Measurements from ENCODE around the gene MCRIP2. TPM values are rescaled to one million over a fixed set of nuclear protein-coding genes. Genes with fewer than 3 reads are reported as not detected.

Gene MCRIP2
- polyA plus RNA-seq, 4 donors = 3.5 to 30.3 (median 15.3) TPM

DNA sequence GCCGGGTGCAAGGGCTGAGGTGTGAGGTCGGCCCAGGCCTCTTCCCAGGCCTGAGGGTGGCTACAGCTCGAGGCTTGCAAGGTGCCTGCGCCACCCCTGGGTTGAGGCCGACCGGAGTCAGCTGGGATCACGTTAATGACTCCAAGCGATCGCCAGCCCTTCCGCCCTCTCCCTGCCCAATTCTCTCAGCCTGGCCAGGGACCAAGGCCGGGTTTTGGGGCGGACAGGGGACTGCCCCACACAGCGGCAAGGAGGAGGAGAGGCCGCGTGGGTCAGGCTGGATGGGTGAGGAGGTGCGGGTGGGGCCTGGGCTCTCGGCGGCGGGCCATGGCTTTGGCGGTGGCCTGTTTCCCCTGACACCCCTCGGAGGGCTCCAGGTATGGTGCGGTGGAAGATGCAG lies 51.7 kb downstream of the MCRIP2 start:
- DNase-seq (ENCODE audit: low read depth in 4 of 4, low spot score in 3 of 4) = no peak

DNA sequence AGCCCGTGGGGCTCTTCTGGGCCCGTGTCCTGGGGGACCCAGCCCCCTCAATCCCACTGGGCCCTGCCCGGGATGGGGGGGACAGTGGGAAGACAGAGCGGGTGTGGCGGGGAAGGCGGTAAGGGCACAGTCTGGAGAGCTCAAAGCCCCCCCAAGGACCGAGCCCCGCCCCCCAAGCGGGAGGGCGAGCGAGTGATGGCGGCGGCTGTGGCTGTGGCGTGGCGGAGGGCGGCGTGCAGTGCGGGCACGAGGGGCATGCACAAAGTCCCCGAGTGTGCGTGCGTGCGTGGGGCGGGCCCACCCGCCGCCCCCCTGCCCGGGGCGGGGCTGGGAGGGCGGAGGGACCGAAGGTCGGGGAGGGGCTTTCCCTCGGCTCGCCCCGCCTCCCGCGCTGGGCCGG lies 52.1 kb downstream of the MCRIP2 start:
- DNase-seq (ENCODE audit: low read depth in 4 of 4, low spot score in 3 of 4) = no peak

DNA sequence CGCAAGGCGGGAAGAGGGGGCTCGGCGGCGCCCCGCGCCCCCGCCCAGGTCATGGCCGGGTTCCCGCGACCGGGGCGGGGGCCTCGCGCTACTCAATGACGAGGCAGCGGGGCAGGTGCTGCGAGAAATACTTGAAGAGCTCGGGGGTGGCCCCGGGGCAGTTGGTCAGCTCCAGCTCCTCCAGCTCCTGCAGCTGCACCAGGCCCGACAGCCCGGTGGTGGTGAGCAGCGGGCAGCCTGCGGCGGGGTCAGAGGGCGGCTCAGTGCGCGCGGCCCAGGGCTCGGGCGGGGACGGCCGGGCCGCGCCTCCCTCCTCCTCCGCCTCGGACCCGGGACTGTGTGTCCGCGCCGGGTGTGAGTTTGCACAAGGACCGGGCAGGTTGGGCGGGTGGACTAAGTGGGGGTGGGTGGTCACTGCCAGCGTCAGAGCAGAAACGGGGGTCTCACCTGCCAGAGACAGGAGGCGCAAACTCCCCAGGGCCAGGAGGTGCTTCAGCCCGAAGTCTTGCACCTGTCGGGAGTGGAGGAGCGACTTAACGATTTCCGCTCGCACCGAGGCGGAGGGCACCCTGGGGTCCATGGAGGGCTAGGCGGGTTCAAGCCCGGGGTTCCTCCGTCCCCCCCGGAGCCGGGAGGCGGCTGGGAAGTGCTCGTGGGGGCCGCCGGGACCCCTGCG lies 52.7 kb downstream of the MCRIP2 start:
- DNase-seq (ENCODE audit: low read depth in 4 of 4, low spot score in 3 of 4) = no peak

DNA sequence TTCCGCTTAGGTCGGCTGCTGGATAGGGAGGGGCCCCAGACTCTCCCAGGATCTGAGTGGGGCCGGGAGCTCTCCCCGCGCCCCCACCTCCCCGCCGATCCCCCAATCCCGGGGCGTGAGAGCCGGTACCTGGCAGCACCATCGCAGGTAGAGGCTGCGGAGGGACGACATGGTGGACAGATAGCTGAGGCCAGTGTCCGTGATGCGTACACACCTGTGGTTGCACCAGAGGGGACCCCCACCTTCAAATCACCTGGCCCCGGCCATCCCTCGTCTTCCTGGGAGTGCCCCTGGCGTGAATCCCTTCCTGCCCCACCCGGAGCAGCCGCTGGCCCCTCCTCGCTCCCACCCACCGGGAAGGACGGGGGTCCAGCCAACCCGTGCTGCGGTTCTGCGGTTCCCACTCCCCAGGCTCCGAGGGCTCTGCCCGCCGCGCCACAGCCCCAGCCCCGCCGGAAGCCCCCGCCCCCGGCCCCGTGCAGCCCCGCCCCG lies 53.3 kb downstream of the MCRIP2 start:
- DNase-seq (ENCODE audit: low read depth in 4 of 4, low spot score in 3 of 4) = no peak

DNA sequence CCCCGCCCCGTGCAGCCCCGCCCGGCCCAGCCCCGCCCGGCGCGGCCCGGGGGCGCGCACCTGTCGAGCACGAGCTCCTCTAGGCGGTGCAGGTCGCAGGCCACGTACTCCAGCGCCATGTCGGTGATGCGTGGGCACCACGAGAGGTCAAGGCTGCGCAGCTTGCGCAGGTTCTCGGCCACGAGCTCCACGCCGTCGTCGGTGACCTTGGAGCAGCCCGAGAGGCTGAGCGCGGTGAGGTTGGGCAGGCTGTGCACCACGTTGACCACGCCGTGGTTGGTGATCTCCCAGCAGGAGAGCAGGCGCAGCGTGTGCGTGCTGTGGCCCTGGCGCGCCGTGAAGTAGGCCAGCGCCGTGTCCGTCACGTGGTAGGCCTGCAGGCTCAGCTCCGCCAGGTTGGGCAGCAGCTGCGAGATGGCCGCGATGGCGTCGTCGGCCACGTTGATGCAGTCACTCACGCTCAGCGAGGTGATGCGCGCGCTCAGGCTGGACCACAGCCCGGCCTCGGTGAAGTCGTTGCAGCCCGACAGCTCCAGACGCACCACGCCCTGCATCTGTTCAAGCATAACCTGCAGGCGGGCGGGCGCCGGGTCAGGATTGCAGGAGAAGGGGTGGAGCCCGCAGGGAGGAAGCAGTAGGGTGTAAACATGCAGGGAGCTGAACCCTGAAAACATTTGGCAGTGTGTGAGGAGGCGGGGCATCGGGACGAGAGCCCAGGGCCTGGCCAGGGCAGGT lies 53.9 kb downstream of the MCRIP2 start:
- no peak for DNase-seq (ENCODE audit: low read depth in 4 of 4, low spot score in 3 of 4)

Other genes with a start within 250 kb of the MCRIP2 start
- gene NME4, start 244.6 kb upstream of the MCRIP2 start, polyA plus RNA-seq (ENCODE audit: insufficient read length in 4 of 4) = 100 to 1,000 TPM in 3 of 4 donors, 10 to 100 TPM in 1; 97.7 to 141 (median 104) TPM
- gene DECR2, start 239.9 kb upstream of the MCRIP2 start, polyA plus RNA-seq (ENCODE audit: insufficient read length in 4 of 4) = 10 to 100 TPM; 17.3 to 31.8 (median 22.7) TPM
- gene RAB11FIP3, start 216.2 kb upstream of the MCRIP2 start, polyA plus RNA-seq (ENCODE audit: insufficient read length in 4 of 4) = 100 to 1,000 TPM in 1 of 4 donors, 10 to 100 TPM in 3; 44.2 to 144 (median 76.4) TPM
- 10 to 100 TPM; 16.2 to 36.6 (median 23.5) TPM for gene CAPN15, start 114.1 kb upstream of the MCRIP2 start, polyA plus RNA-seq (ENCODE audit: insufficient read length in 4 of 4)
- gene PRR35, start 81.4 kb upstream of the MCRIP2 start, polyA plus RNA-seq (ENCODE audit: insufficient read length in 4 of 4) = 10 to 100 TPM in 1 of 4 donors, 1 to 10 TPM in 2, under 1 TPM in 1; 0.59 to 21.7 (median 8.6) TPM
- gene NHLRC4, start 74.8 kb upstream of the MCRIP2 start, polyA plus RNA-seq (ENCODE audit: insufficient read length in 4 of 4) = 10 to 100 TPM in 1 of 4 donors, 1 to 10 TPM in 3; 2.7 to 10.3 (median 5.8) TPM
- 10 to 100 TPM; 28.0 to 89.7 (median 50.2) TPM for gene PIGQ, start 71.9 kb upstream of the MCRIP2 start, polyA plus RNA-seq (ENCODE audit: insufficient read length in 4 of 4)
- 10 to 100 TPM; 12.4 to 32.9 (median 16.1) TPM for gene RAB40C, start 51.8 kb upstream of the MCRIP2 start, polyA plus RNA-seq (ENCODE audit: insufficient read length in 4 of 4)
- gene WFIKKN1, start 10.8 kb upstream of the MCRIP2 start, polyA plus RNA-seq (ENCODE audit: insufficient read length in 4 of 4) = 1 to 10 TPM in 3 of 4 donors, under 1 TPM in 1; 0.82 to 3.5 (median 1.1) TPM
- 10 to 100 TPM; 44.5 to 67.1 (median 45.4) TPM for gene METTL26, start 5.5 kb upstream of the MCRIP2 start, polyA plus RNA-seq (ENCODE audit: insufficient read length in 4 of 4)
- gene WDR90, start 7.5 kb downstream of the MCRIP2 start, polyA plus RNA-seq (ENCODE audit: insufficient read length in 4 of 4) = 10 to 100 TPM; 26.1 to 76.2 (median 35.0) TPM
- 100 to 1,000 TPM in 1 of 4 donors, 10 to 100 TPM in 3; 56.9 to 127 (median 63.7) TPM for gene RHOT2, start 26.3 kb downstream of the MCRIP2 start, polyA plus RNA-seq (ENCODE audit: insufficient read length in 4 of 4)
- gene RHBDL1, start 33.8 kb downstream of the MCRIP2 start, polyA plus RNA-seq (ENCODE audit: insufficient read length in 4 of 4) = 1 to 10 TPM in 3 of 4 donors, under 1 TPM in 1; 0.91 to 2.8 (median 1.1) TPM
- gene STUB1, start 38.6 kb downstream of the MCRIP2 start, polyA plus RNA-seq (ENCODE audit: insufficient read length in 4 of 4) = 100 to 1,000 TPM in 2 of 4 donors, 10 to 100 TPM in 2; 84.9 to 143 (median 105) TPM
- gene JMJD8, start 42.5 kb downstream of the MCRIP2 start, polyA plus RNA-seq (ENCODE audit: insufficient read length in 4 of 4) = 10 to 100 TPM; 44.5 to 67.9 (median 60.9) TPM
- gene WDR24, start 48.6 kb downstream of the MCRIP2 start, polyA plus RNA-seq (ENCODE audit: insufficient read length in 4 of 4) = 10 to 100 TPM in 1 of 4 donors, 1 to 10 TPM in 3; 8.4 to 15.0 (median 9.9) TPM
- gene FBXL16, start 64.0 kb downstream of the MCRIP2 start, polyA plus RNA-seq (ENCODE audit: insufficient read length in 4 of 4) = 1 to 10 TPM in 2 of 4 donors, under 1 TPM in 2; 0.79 to 2.0 (median 1.2) TPM
- 10 to 100 TPM in 2 of 4 donors, 1 to 10 TPM in 2; 5.2 to 12.1 (median 9.2) TPM for gene METRN, start 73.3 kb downstream of the MCRIP2 start, polyA plus RNA-seq (ENCODE audit: insufficient read length in 4 of 4)
- gene ANTKMT, start 79.3 kb downstream of the MCRIP2 start, polyA plus RNA-seq (ENCODE audit: insufficient read length in 4 of 4) = 10 to 100 TPM in 3 of 4 donors, 1 to 10 TPM in 1; 8.9 to 28.2 (median 10.8) TPM
- 1 to 10 TPM in 3 of 4 donors, under 1 TPM in 1; 0.86 to 3.5 (median 2.2) TPM for gene CCDC78, start 84.6 kb downstream of the MCRIP2 start, polyA plus RNA-seq (ENCODE audit: insufficient read length in 4 of 4)
- 1 to 10 TPM; 2.4 to 7.9 (median 4.1) TPM for gene HAGHL, start 85.3 kb downstream of the MCRIP2 start, polyA plus RNA-seq (ENCODE audit: insufficient read length in 4 of 4)
- 10 to 100 TPM; 15.8 to 31.2 (median 22.2) TPM for gene CIAO3, start 99.2 kb downstream of the MCRIP2 start, polyA plus RNA-seq (ENCODE audit: insufficient read length in 4 of 4)
- 10 to 100 TPM in 3 of 4 donors, 1 to 10 TPM in 1; 2.3 to 27.1 (median 12.3) TPM for gene MSLN, start 118.9 kb downstream of the MCRIP2 start, polyA plus RNA-seq (ENCODE audit: insufficient read length in 4 of 4)
- gene RPUSD1, start 146.6 kb downstream of the MCRIP2 start, polyA plus RNA-seq (ENCODE audit: insufficient read length in 4 of 4) = 10 to 100 TPM in 3 of 4 donors, 1 to 10 TPM in 1; 8.5 to 16.5 (median 10.5) TPM
- 10 to 100 TPM; 19.9 to 48.6 (median 23.0) TPM for gene CHTF18, start 146.8 kb downstream of the MCRIP2 start, polyA plus RNA-seq (ENCODE audit: insufficient read length in 4 of 4)
- under 1 TPM in 2 of 4 donors, not detected in 2; 0.15 to 0.46 TPM for gene GNG13, start 158.9 kb downstream of the MCRIP2 start, polyA plus RNA-seq (ENCODE audit: insufficient read length in 4 of 4)

Data from left renal pelvis (tissue), 4 donors.